ENCODE data around the gene ZNRF3.
A peak's percentile ranks its signal among the peaks of the same experiment; 100 is the strongest.

The ZNRF3 gene

GRCh38 chr22:29072193-29072978 is 189.0 kb downstream of the ZNRF3 start:
- peak overlapping the region; percentile 61; the same call in 1 of the 2 replicates for H2AFZ ChIP-seq (ENCODE audit: low read depth, low read length)
- H4K20me1 ChIP-seq (ENCODE audit: insufficient read depth, low read length), result 0 out of 2 replicates have a peak, but pooled peaks cover 3% of the 10 kb centered on the region
- no peaks in the 10 kb centered on the region for H3K27me3 ChIP-seq (ENCODE audit: insufficient read depth, low read length, poor library complexity)
- H3K4me1 ChIP-seq (ENCODE audit: insufficient read depth, low read length), result peaks cover 48% of the 10 kb centered on the region
- DNase-seq, result peak; percentile 81
- H3K36me3 ChIP-seq (ENCODE audit: insufficient read depth, low read length), result peaks cover 6% of the 10 kb centered on the region; the same call in 1 of the 2 replicates
- peak overlapping the region in 1 of 2 experiments; percentile 58; a peak in 3 of 4 replicates for H3K4me3 ChIP-seq (ENCODE audit: low read depth in 1 of 2, low read length in 2 of 2)
- peak overlapping the region; percentile 77 for H3K4me2 ChIP-seq (ENCODE audit: insufficient read depth, low read length)
- TF ChIP-seq CTCF (IDR thresholded peaks at IDR 0.05; ENCODE audit: borderline replicate concordance, extremely low read depth, low read length, poor library complexity, severe bottlenecking) (no peak), EZH2 (IDR thresholded peaks at IDR 0.05; ENCODE audit: borderline replicate concordance, low read depth, low read length, severe bottlenecking) (no peak)
- peaks cover 45% of the 10 kb centered on the region for H3K79me2 ChIP-seq (ENCODE audit: insufficient read depth, low read length)
- H3K9me3 ChIP-seq (ENCODE audit: insufficient read depth, low read length, severe bottlenecking), result no peaks in the 10 kb centered on the region
- peak; percentile 91 for ATAC-seq (ENCODE audit: insufficient read depth, low read depth)
- peak overlapping the region; percentile 22; the same call in 1 of the 2 replicates for H3K27ac ChIP-seq (ENCODE audit: low read length)
- H3K9ac ChIP-seq (ENCODE audit: low read depth, low read length), result peak overlapping the region; percentile 36; the same call in 1 of the 2 replicates

GRCh38 chr22:29072979-29073617 is 189.7 kb downstream of the ZNRF3 start, which contains the start of gene KREMEN1:
TSS of gene KREMEN1 (plus strand) at chr22:29073035. CDS start at chr22:29073131, 96 bp downstream.
- Histone ChIP-seq H3K27ac (ENCODE audit: low read length) (peak within 1 kb of the TSS; percentile 95), H3K9me3 (ENCODE audit: insufficient read depth, low read length, severe bottlenecking) (no peaks in the 10 kb centered on the region), H2AFZ (ENCODE audit: low read depth, low read length) (peak within 1 kb of the TSS; percentile 61), H4K20me1 (ENCODE audit: insufficient read depth, low read length) (0 out of 2 replicates have a peak, but pooled peaks cover 3% of the 10 kb centered on the region), H3K4me2 (ENCODE audit: insufficient read depth, low read length) (peak within 1 kb of the TSS; percentile 81), H3K9ac (ENCODE audit: low read depth, low read length) (peak within 1 kb of the TSS; percentile 91), H3K4me3 (ENCODE audit: low read depth in 1 of 2, low read length in 2 of 2) (peak within 1 kb of the TSS; percentile 71 to 77), H3K4me1 (ENCODE audit: insufficient read depth, low read length) (peaks cover 55% of the 10 kb centered on the region), H3K79me2 (ENCODE audit: insufficient read depth, low read length) (peaks cover 47% of the 10 kb centered on the region), H3K36me3 (ENCODE audit: insufficient read depth, low read length) (peaks cover 6% of the 10 kb centered on the region; the same call in 1 of the 2 replicates), H3K27me3 (ENCODE audit: insufficient read depth, low read length, poor library complexity) (no peaks in the 10 kb centered on the region)
- DNase-seq (peak; percentile 24), ATAC-seq (ENCODE audit: insufficient read depth, low read depth) (peak; percentile 15)
- TF ChIP-seq EZH2 (IDR thresholded peaks at IDR 0.05; ENCODE audit: borderline replicate concordance, low read depth, low read length, severe bottlenecking) (no peak), CTCF (IDR thresholded peaks at IDR 0.05; ENCODE audit: borderline replicate concordance, extremely low read depth, low read length, poor library complexity, severe bottlenecking) (no peak)

- Histone ChIP-seq H2AFZ (ENCODE audit: low read depth, low read length) (peak overlapping the region; percentile 56), H3K27me3 (ENCODE audit: insufficient read depth, low read length, poor library complexity) (no peaks in the 10 kb centered on the region), H3K4me1 (ENCODE audit: insufficient read depth, low read length) (peaks cover 61% of the 10 kb centered on the region), H3K9ac (ENCODE audit: low read depth, low read length) (peak overlapping the region; percentile 91), H3K9me3 (ENCODE audit: insufficient read depth, low read length, severe bottlenecking) (no peaks in the 10 kb centered on the region), H3K4me3 (ENCODE audit: low read depth in 1 of 2, low read length in 2 of 2) (peak overlapping the region; percentile 71 to 77), H3K79me2 (ENCODE audit: insufficient read depth, low read length) (peaks cover 47% of the 10 kb centered on the region), H3K36me3 (ENCODE audit: insufficient read depth, low read length) (peaks cover 6% of the 10 kb centered on the region; the same call in 1 of the 2 replicates), H4K20me1 (ENCODE audit: insufficient read depth, low read length) (0 out of 2 replicates have a peak, but pooled peaks cover 3% of the 10 kb centered on the region), H3K27ac (ENCODE audit: low read length) (peak overlapping the region; percentile 95), H3K4me2 (ENCODE audit: insufficient read depth, low read length) (peak overlapping the region; percentile 81)
- ATAC-seq (ENCODE audit: insufficient read depth, low read depth) (peak; percentile 50), DNase-seq (peak; percentile 50)
- TF ChIP-seq CTCF (IDR thresholded peaks at IDR 0.05; ENCODE audit: borderline replicate concordance, extremely low read depth, low read length, poor library complexity, severe bottlenecking) (no peak), EZH2 (IDR thresholded peaks at IDR 0.05; ENCODE audit: borderline replicate concordance, low read depth, low read length, severe bottlenecking) (no peak)
Observed at GRCh38 chr22:29073618-29074275, 190.4 kb downstream of the ZNRF3 start.
